Measurements from ENCODE around the gene GADD45G. TPM values are rescaled to one million over a fixed set of nuclear protein-coding genes. Genes with fewer than 3 reads are reported as not detected.

The GADD45G gene
- polyA plus RNA-seq, 2 of the 4 experiments (the other 2 are of a cell fraction) = 0.15 to 0.16 TPM

GRCh38 chr9:89593727-89594427, 10.9 kb upstream of the GADD45G start:
- ChIA-PET POLR2A (no interaction called here), CTCF (interaction anchor here (0.6 to 11.2 kb wide), 20 partner anchors 8 to 1293 kb away, joined by 3 to 183 read pairs (median 5); no protein-coding TSS in a partner anchor)
- 27% methylated on average over 11 of the region's 14 CpGs for WGBS (ENCODE audit: missing lambda C conversion rate)
- H3K4me1 ChIP-seq = no peaks in the 10 kb centered on the region
- peak; percentile 71 to 92; a peak in 5 of 6 replicates for ATAC-seq
- no peak overlapping the region for H3K4me3 ChIP-seq
- DNase-seq (ENCODE audit: low read depth in 1 of 2, low spot score in 1 of 2) = peak; percentile 56 to 70
- TF ChIP-seq ZSCAN20 (CRISPR knock-in tag; IDR thresholded peaks at IDR 0.05) (no peak), CTCF (IDR thresholded peaks at IDR 0.05) (peak; percentile 47), SMC3 (IDR thresholded peaks at IDR 0.05) (0 out of 3 replicates have a peak, but pooled peaks have one; percentile 28), ESRRA (IDR thresholded peaks at IDR 0.05; ENCODE audit: borderline replicate concordance, low read length) (no peak)
- no peaks in the 10 kb centered on the region for H3K9me3 ChIP-seq
- H3K27ac ChIP-seq = no peak overlapping the region
- no peak for FAIRE-seq
- H3K4me2 ChIP-seq = no peak overlapping the region

DNA sequence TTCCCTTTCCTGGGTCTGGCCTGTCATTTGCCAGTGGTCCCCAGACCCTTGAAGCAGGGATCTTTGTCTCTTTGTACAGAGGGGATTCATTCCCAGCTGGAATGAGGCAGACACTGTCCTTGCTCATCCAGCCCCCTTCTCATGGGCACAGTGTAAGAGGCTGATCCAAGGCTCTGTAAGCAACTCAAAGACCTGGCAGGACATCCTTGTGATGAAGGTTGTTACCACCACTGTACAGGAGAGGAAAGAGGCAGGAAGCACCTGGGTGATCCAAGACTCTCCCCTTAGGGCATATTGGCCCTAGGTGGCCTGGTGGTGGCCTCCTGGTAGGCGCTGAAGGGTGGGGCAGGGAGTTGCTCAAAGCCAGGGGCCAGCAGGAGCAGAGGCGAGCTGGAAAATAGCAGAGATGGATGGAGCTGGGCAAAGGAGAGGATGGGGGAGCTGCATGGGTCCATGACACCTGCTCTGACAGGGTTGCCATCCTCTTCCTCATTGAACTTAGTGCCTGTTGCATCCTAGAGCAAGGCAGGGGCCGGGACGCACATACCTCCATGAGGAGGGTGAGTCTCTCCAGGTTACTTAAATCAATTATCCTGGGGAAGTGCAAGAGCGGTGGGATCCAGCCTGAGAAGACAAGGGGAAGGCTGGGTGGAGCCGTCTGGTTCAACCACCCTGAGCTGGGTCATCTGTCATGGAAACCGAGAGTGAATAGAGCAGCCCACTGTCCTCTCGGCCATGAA, 9.8 kb upstream of the GADD45G start:
- ChIA-PET CTCF (interaction anchor here (1.0 to 11.2 kb wide), 11 partner anchors 7 to 548 kb away, joined by 3 to 183 read pairs (median 7); no protein-coding TSS in a partner anchor), POLR2A (no interaction called here)
- H3K4me1 ChIP-seq = no peaks in the 10 kb centered on the region
- H3K4me3 ChIP-seq = no peak overlapping the region
- FAIRE-seq (no peak), ATAC-seq (no peak), DNase-seq (ENCODE audit: low read depth in 1 of 2, low spot score in 1 of 2) (no peak)
- no peaks in the 10 kb centered on the region for H3K9me3 ChIP-seq
- H3K4me2 ChIP-seq = no peak overlapping the region
- 41% methylated on average over 8 of the region's 8 CpGs for WGBS (ENCODE audit: missing lambda C conversion rate)
- H3K27ac ChIP-seq = no peak overlapping the region
- TF ChIP-seq ESRRA (IDR thresholded peaks at IDR 0.05; ENCODE audit: borderline replicate concordance, low read length) = no peak

GRCh38 chr9:89595646-89596045, 9.2 kb upstream of the GADD45G start:
- H3K27ac ChIP-seq = no peak overlapping the region
- FAIRE-seq (no peak), DNase-seq (ENCODE audit: low read depth in 1 of 2, low spot score in 1 of 2) (no peak), ATAC-seq (no peak)
- H3K4me3 ChIP-seq = no peak overlapping the region
- ChIA-PET CTCF (interaction anchor here (1.3 to 11.2 kb wide), 4 partner anchors 7 to 506 kb away, joined by 3 to 183 read pairs (median 120); no protein-coding TSS in a partner anchor), POLR2A (no interaction called here)
- no peaks in the 10 kb centered on the region for H3K9me3 ChIP-seq
- no peak for TF ChIP-seq HES2 (IDR thresholded peaks at IDR 0.05)
- TF ChIP-seq TP53 (CRISPR knock-in tag; IDR thresholded peaks at IDR 0.05) = no peak
- no peak for TF ChIP-seq FOSB (CRISPR knock-in tag; IDR thresholded peaks at IDR 0.05)
- no peak for TF ChIP-seq NPAS2 (CRISPR knock-in tag; IDR thresholded peaks at IDR 0.05; ENCODE audit: borderline replicate concordance)
- TF ChIP-seq RNF2 (IDR thresholded peaks at IDR 0.05; ENCODE audit: borderline replicate concordance, low read depth) = no peak
- no peak for TF ChIP-seq E2F6 (IDR thresholded peaks at IDR 0.05; ENCODE audit: borderline replicate concordance, low read depth)
- no peak for TF ChIP-seq CBX8 (IDR thresholded peaks at IDR 0.05)
- TF ChIP-seq MAZ (IDR thresholded peaks at IDR 0.05; ENCODE audit: borderline replicate concordance, low read depth, low read length) = no peak
- no peak for TF ChIP-seq BCL3 (IDR thresholded peaks at IDR 0.05)
- TF ChIP-seq NR3C1 (IDR thresholded peaks at IDR 0.05) = no peak
- H3K4me2 ChIP-seq = no peak overlapping the region
- no peaks in the 10 kb centered on the region for H3K4me1 ChIP-seq
- WGBS (ENCODE audit: missing lambda C conversion rate) = 28% methylated on average over 3 of the region's 3 CpGs

Measured in A549 (cell line).